ENCODE measurements around the gene SLC17A7.

SLC17A7 gene

GRCh38 chr19:49432141-49433073 is 8.9 kb downstream of the SLC17A7 start:
- TF ChIP-seq, protein P1, sequence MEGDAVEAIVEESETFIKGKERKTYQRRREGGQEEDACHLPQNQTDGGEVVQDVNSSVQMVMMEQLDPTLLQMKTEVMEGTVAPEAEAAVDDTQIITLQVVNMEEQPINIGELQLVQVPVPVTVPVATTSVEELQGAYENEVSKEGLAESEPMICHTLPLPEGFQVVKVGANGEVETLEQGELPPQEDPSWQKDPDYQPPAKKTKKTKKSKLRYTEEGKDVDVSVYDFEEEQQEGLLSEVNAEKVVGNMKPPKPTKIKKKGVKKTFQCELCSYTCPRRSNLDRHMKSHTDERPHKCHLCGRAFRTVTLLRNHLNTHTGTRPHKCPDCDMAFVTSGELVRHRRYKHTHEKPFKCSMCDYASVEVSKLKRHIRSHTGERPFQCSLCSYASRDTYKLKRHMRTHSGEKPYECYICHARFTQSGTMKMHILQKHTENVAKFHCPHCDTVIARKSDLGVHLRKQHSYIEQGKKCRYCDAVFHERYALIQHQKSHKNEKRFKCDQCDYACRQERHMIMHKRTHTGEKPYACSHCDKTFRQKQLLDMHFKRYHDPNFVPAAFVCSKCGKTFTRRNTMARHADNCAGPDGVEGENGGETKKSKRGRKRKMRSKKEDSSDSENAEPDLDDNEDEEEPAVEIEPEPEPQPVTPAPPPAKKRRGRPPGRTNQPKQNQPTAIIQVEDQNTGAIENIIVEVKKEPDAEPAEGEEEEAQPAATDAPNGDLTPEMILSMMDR (IDR thresholded peaks at IDR 0.05): no peak
- no peak overlapping the region for H3K4me3 ChIP-seq
- H3K27me3 ChIP-seq: peaks cover 0 to 100% of the 10 kb centered on the region in 2 donors
- no peaks in the 10 kb centered on the region for H3K36me3 ChIP-seq
- intact Hi-C loops (cut with DNase I; ENCODE audit: low total_unique reads): loop anchor here (5.0 kb wide), 1 partner anchor 35 kb away; no protein-coding TSS in a partner anchor
- H3K27ac ChIP-seq: no peak overlapping the region
- DNase-seq: no peak
- H3K4me1 ChIP-seq: peaks cover 0 to 26% (median 8%) of the 10 kb centered on the region in 4 donors
- no peaks in the 10 kb centered on the region for H3K9me3 ChIP-seq

- Histone ChIP-seq H3K4me1 (peaks cover 0 to 24% (median 8%) of the 10 kb centered on the region in 4 donors), H3K36me3 (no peaks in the 10 kb centered on the region), H3K27ac (no peak overlapping the region), H3K4me3 (no peak overlapping the region), H3K9me3 (no peaks in the 10 kb centered on the region), H3K27me3 (peaks cover 0 to 100% of the 10 kb centered on the region in 2 donors)
- TF ChIP-seq, protein P1 (IDR thresholded peaks at IDR 0.05): no peak
- intact Hi-C loops (cut with DNase I; ENCODE audit: low total_unique reads): loop anchor here (5.0 kb wide), 1 partner anchor 34 kb away; no protein-coding TSS in a partner anchor
- DNase-seq: no peak
Observed at GRCh38 chr19:49431330-49431749, 10.0 kb downstream of the SLC17A7 start.

- TF ChIP-seq, protein P1 (IDR thresholded peaks at IDR 0.05): no peak
- Histone ChIP-seq H3K27me3 (peaks cover 0 to 100% of the 10 kb centered on the region in 2 donors), H3K4me1 (peaks cover 0 to 22% (median 8%) of the 10 kb centered on the region in 4 donors), H3K4me3 (no peak overlapping the region), H3K27ac (no peak overlapping the region), H3K36me3 (no peaks in the 10 kb centered on the region), H3K9me3 (no peaks in the 10 kb centered on the region)
- no peak for DNase-seq
- intact Hi-C loops (cut with DNase I; ENCODE audit: low total_unique reads): loop anchor here (5.0 kb wide), 1 partner anchor 34 kb away; no protein-coding TSS in a partner anchor
Observed at GRCh38 chr19:49430678-49431329, 10.5 kb downstream of the SLC17A7 start.

DNA sequence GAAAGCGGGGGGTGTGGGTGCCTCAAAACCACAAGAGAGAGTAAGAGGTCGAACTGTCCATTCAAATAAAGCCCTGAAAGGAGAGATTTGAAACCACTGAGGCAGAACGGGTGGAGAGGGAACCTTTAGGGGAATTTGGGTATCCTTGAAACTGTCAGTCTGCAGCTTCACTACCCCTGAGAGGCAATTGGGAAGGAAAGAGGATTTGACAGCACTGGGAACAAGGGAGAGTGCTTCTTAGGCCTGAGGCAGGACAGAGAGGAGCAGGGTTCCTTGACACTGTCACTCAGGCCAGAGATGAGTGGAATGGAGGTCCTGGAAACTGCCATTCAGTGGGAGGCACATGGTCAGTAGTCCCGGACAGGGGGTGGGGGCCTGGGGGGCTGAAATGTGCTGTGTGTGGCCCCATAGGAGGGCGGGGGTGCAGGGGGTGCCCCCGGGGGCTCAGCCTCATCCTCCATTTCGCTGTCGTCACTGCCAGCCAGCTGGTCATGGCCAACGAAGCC is 11.1 kb downstream of the SLC17A7 start:
- no peak overlapping the region for H3K27ac ChIP-seq
- peaks cover 0 to 100% of the 10 kb centered on the region in 2 donors for H3K27me3 ChIP-seq
- no peak for DNase-seq
- no peaks in the 10 kb centered on the region for H3K36me3 ChIP-seq
- peaks cover 0 to 22% (median 8%) of the 10 kb centered on the region in 4 donors for H3K4me1 ChIP-seq
- no peak overlapping the region for H3K4me3 ChIP-seq
- no peaks in the 10 kb centered on the region for H3K9me3 ChIP-seq
- intact Hi-C loops (cut with DNase I; ENCODE audit: low total_unique reads): loop anchor here (5.0 kb wide), 1 partner anchor 33 kb away; no protein-coding TSS in a partner anchor
- TF ChIP-seq, protein P1 (IDR thresholded peaks at IDR 0.05): no peak

DNA sequence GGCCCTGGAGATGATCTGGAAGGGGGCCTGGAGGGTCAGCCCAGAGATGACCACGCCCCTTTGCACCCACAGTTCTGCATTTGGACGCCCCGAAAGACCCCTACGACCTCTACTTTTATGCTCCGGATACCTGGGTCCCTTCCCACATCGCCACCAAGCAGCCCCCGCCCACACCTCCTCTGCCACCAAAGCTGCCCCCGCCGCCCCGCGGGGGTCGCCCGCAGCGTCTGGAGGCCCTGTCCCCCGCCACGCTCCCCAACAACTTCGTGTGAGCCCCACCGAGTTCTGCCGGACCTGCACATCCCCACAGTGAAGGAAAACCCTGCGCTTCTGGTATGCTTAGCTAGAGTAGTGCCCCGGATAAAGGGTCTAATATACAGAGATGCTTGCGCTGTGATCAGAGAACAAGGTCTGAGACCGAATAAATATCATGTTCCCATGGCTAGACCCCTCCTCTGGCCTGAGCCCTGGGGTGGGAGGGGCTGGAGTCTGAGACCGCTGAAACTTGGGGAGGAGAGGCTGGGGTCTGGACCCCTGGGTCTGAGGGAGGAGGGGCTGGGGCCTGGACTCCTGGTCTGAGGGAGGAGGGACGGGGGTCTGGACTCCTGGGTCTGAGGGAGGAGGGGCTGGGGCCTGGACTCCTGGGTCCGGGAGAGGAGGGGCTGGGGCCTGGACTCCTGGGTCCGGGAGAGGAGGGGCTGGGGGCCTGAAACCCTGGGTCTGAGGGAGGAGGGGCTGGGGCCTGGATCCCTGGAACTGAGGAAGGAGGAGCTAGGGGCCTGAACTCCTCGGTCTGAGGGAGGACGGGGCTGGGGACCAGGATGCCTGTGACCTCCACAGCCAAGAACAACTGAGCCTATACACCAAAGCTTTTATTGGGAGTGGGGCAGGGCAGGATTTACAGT is 12.5 kb downstream of the SLC17A7 start:
- Histone ChIP-seq H3K9me3 (no peaks in the 10 kb centered on the region), H3K27me3 (peaks cover 0 to 100% of the 10 kb centered on the region in 2 donors), H3K4me3 (no peak overlapping the region), H3K36me3 (no peaks in the 10 kb centered on the region), H3K4me1 (peaks cover 0 to 22% (median 9%) of the 10 kb centered on the region in 4 donors), H3K27ac (no peak overlapping the region)
- intact Hi-C loops (cut with DNase I; ENCODE audit: low total_unique reads): no loop called here
- DNase-seq: no peak
- TF ChIP-seq, protein P1 (IDR thresholded peaks at IDR 0.05): no peak
